AG09319 (cell line): ENCODE measurements around the gene EIF4G3.

Source experiments
- DNase-seq: peaks from one replicate; pipeline ENCODE4 v3.0.0-alpha.2; 2010; ENCODE audit warnings: low read depth; ENCODE audit errors: extremely low read depth
- TF ChIP-seq, protein P1 (sequence below): IDR thresholded peaks from 2 replicates; pipeline ENCODE4 v1.5.1; 2011; ENCODE audit warnings: low read depth, mild to moderate bottlenecking, inconsistent platforms, low read length, moderate library complexity

The EIF4G3 gene

DNA sequence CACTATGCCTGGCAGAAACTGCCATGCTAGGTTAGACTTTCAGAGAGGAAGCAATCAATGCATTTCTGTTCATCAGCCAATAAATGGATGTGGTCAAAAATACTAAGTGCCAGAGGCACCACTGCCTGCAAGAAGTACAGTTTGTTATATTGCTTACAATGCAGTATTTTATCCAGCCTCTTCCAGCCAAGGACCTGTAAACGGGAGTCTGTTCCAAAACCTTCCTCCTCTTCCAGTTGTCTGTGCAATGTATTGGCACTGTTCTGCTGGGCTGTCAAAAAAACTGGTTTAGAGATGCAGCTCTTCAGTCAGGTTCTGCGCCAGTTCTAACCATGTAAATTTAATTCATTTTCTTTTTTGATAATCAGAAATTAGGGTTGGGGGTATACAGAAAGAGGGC is 175.7 kb downstream of the EIF4G3 start:
- DNase-seq, result no peak
- TF ChIP-seq, protein P1, sequence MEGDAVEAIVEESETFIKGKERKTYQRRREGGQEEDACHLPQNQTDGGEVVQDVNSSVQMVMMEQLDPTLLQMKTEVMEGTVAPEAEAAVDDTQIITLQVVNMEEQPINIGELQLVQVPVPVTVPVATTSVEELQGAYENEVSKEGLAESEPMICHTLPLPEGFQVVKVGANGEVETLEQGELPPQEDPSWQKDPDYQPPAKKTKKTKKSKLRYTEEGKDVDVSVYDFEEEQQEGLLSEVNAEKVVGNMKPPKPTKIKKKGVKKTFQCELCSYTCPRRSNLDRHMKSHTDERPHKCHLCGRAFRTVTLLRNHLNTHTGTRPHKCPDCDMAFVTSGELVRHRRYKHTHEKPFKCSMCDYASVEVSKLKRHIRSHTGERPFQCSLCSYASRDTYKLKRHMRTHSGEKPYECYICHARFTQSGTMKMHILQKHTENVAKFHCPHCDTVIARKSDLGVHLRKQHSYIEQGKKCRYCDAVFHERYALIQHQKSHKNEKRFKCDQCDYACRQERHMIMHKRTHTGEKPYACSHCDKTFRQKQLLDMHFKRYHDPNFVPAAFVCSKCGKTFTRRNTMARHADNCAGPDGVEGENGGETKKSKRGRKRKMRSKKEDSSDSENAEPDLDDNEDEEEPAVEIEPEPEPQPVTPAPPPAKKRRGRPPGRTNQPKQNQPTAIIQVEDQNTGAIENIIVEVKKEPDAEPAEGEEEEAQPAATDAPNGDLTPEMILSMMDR, result no peak

DNA sequence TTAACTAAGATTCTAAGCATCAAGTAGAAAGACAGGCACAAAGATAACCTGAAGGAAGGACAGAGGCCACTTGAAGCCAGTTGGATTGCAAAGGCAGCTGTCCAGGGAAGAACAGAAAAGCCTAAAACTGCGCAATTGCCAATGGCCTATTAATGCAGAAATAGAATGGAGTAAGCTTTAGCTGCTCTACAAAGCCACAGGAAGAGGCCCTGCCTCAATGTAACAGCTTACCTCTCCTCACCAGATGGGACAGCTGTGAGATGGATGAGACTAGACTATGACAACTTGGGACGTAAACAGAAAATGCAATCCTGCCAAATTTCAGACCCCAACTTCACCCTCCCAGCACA is 176.5 kb downstream of the EIF4G3 start:
- TF ChIP-seq, protein P1, result no peak
- no peak for DNase-seq

DNA sequence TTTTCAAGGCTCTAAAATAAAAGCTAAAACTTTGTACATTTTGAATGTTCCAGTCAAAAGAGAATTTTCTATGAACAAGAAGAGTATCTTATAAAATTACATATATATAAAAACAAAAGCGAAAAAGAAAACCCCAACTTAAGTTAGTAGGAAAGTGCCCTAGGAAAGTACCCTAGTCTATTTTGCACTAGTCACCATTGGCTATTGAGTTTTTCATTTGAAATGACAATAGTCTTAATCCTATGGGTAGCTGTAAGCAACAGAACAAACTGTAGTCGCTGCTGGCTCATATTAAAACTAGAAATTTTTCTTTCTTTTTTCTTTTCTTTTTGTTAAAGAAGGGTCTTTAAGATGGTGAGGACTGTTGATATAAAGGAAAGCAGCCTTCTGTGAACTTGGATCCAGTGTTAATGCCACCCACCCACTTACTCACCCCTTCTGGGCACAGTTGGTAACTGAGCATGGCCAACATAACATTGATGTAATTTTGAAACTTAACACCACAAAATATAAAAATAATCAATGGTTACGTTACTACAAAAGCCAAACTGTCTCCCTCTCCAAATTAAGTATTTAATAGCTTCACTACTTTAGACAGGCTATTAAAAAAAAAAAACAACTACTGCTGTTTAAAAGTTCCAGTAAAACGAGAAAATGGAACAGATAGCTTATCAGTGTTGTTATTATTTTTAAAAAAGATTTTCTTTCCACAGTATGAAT is 177.0 kb downstream of the EIF4G3 start:
- no peak for DNase-seq
- TF ChIP-seq, protein P1, result no peak

- no peak for DNase-seq
- TF ChIP-seq, protein P1, result no peak
Measured at GRCh38 chr1:20998826-20999225, 177.9 kb downstream of the EIF4G3 start.

DNA sequence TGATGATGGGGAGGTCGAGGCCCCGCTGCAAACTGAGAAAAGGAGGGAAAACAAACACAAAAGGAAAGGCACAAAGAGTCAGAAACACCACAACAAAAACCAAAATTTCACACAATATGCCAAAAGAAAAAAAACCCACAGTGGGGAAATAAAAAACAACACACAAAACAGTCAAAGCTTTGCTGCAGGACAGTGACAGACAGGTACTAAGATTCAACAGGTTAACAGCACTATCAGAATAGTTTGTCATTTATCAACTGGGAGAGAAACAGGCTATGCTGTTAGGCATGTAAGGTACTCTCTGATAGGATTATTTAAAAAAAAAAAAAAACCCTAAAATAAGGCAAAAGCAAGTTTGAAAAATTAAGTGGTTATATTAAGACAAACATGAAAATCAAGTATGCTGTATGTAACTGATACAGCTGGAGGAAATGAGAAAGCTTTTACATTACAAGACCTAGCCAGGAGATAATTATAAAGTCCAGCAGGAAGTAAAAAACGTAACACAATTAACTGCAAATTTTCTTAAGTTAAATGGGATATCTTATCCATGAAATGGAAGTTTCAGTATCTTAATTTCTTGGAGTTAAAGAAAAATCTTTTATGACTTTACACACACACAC is 179.0 kb downstream of the EIF4G3 start:
- TF ChIP-seq, protein P1, result no peak
- no peak for DNase-seq

- TF ChIP-seq, protein P1, result no peak
- DNase-seq, result no peak
Measured at GRCh38 chr1:20996554-20996953, 180.1 kb downstream of the EIF4G3 start.

DNA sequence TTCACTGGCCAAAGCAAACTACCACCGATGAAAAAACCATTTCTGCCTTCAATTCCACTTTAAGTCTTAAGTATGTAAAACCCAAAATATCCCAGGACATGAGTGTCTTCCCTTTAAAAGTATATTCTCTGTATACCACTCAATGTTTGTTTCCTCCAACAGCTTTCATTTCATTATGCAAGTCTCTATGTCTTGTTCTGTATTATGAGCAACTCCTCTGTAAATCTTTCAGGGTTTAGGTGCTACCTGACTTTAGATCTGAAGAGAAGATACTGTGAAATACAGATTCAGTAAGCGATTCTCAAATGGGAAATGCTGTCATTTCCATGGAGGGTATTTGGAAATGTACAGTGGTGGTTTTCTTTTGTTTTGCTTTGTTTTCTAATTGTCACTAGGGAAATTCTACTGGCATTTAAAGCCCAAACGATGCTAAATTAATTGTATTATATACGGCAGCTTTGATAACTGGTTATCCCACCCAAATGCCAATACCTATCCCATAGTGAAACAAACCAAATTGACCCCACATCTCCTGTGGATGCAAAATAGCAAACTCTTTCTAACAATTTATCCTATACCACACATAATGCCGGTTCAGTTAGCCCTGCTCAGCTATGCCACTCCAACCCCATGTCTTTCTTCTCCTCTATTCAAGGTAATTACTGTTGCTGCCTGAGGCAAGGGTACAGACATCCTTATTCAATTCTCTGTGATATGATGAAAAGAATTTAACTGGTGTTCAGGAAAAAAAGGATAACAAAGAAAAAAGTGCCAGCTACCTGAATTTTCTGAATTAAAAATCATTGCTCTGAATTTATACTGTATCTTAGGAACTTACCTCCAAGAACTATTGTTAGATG is 182.8 kb downstream of the EIF4G3 start:
- DNase-seq, result no peak
- TF ChIP-seq, protein P1, result no peak
